MCF 10A (cell line): ENCODE measurements around the gene PRSS50. TPM values are rescaled to one million over a fixed set of nuclear protein-coding genes. Genes with fewer than 3 reads are reported as not detected.
A peak's percentile ranks its signal among the peaks of the same experiment; 100 is the strongest.
"Not testable (repeated sequence)": the region's sequence is repeated elsewhere in the genome, so short reads cannot be mapped to it uniquely, and the experiment has no call there.

ENCODE experiments used
- BruUV-seq: library from RNA; stranded (reverse); fragments of 400-500 nt; replicated peaks from 2 replicates; lab custom pipeline; 2021; lab: Mats Ljungman, UMichigan
- CTCF ChIA-PET: fragments of 300-600 bp; sonication (Branson Sonifier 250); formaldehyde crosslinking; extraction: SDS; loops from one replicate; lab custom pipeline; 2021; ENCODE audit warnings: antibody characterized with exemption, inconsistent platforms; lab: Yijun Ruan, JAX
- POLR2A ChIA-PET: fragments of 300-600, 350-650 bp; sonication (Branson Sonifier 250); formaldehyde crosslinking; extraction: SDS; loops from one replicate; lab custom pipeline; 2020; ENCODE audit warnings: antibody characterized with exemption, inconsistent platforms; lab: Yijun Ruan, JAX
- DNase-seq: peaks from one replicate; pipeline ENCODE4 v3.0.0-alpha.2; 2018; ENCODE audit not compliant: unreplicated experiment
- H3K27ac Mint-ChIP-seq: one replicate; pipeline ENCODE4 v1.8.0; 2022; ENCODE audit warnings: mild to moderate bottlenecking, low read depth, mixed read lengths; ENCODE audit not compliant: unreplicated experiment
- H3K27me3 Mint-ChIP-seq: one replicate; pipeline ENCODE4 v1.8.0; 2022; ENCODE audit warnings: mixed read lengths; ENCODE audit not compliant: insufficient read depth, unreplicated experiment
- H3K36me3 Mint-ChIP-seq: one replicate; pipeline ENCODE4 v1.8.0; 2022; ENCODE audit warnings: mild to moderate bottlenecking, moderate library complexity, mixed read lengths; ENCODE audit not compliant: insufficient read depth, unreplicated experiment
- H3K4me1 Mint-ChIP-seq: one replicate; pipeline ENCODE4 v1.8.0; 2022; ENCODE audit warnings: mixed read lengths; ENCODE audit not compliant: insufficient read depth, unreplicated experiment
- H3K4me3 Mint-ChIP-seq: one replicate; pipeline ENCODE4 v1.8.0; 2022; ENCODE audit warnings: mild to moderate bottlenecking, moderate library complexity, mixed read lengths; ENCODE audit not compliant: unreplicated experiment
- H3K9me3 Mint-ChIP-seq: one replicate; pipeline ENCODE4 v1.8.0; 2022; ENCODE audit warnings: mixed read lengths; ENCODE audit not compliant: unreplicated experiment
- CTCF ChIP-seq: fragments of 200-600 bp; IDR thresholded peaks from one replicate; pipeline ENCODE4 v1.8.0; 2022; ENCODE audit warnings: antibody characterized with exemption, mild to moderate bottlenecking; ENCODE audit not compliant: unreplicated experiment
- intact Hi-C: fragments of 100-400 bp; cut with micrococcal nuclease; formaldehyde crosslinking; loops from 2 replicates; pipeline ENCODE4 v1.14.1; 2022
- total RNA-seq: library from RNA; stranded (reverse); gene quantifications from 2 replicates; pipeline ENCODE4 v1.2.3, GENCODE V29; 2022

PRSS50 gene
- total RNA-seq, 1 experiment from 2014 or later, result not detected

GRCh38 chr3:46705751-46706552 lies 11.7 kb downstream of the PRSS50 start:
- Mint-ChIP-seq H3K27me3 (no peaks in the 10 kb centered on the region), H3K4me3 (no peak overlapping the region), H3K9me3 (no peaks in the 10 kb centered on the region), H3K27ac (no peak overlapping the region), H3K4me1 (peaks cover 6% of the 10 kb centered on the region), H3K36me3 (no peaks in the 10 kb centered on the region)
- intact Hi-C loops, result loop anchor here (1.0 to 5.0 kb wide), 5 partner anchors 189 to 665 kb away; no protein-coding TSS in a partner anchor
- peak; percentile 49 for DNase-seq
- POLR2A ChIA-PET, result interaction anchor here (0.8 kb wide), 1 partner anchor 637 kb away, joined by 3 read pairs; no protein-coding TSS in a partner anchor
- no peak for TF ChIP-seq CTCF
- no TSS peak for BruUV-seq
- CTCF ChIA-PET, result interaction anchor here (0.6 to 3.1 kb wide), 21 partner anchors 8 to 1079 kb away, joined by 3 to 19 read pairs (median 3); no protein-coding TSS in a partner anchor

- Mint-ChIP-seq H3K27ac (no peak overlapping the region), H3K4me1 (peaks cover 6% of the 10 kb centered on the region), H3K4me3 (no peak overlapping the region), H3K9me3 (no peaks in the 10 kb centered on the region), H3K27me3 (no peaks in the 10 kb centered on the region), H3K36me3 (no peaks in the 10 kb centered on the region)
- DNase-seq, result peak; percentile 75
- ChIA-PET CTCF (interaction anchor here (0.6 to 3.1 kb wide), 15 partner anchors 8 to 821 kb away, joined by 3 to 19 read pairs (median 3); no protein-coding TSS in a partner anchor), POLR2A (interaction anchor here (0.8 kb wide), 1 partner anchor 638 kb away, joined by 3 read pairs; no protein-coding TSS in a partner anchor)
- no TSS peak for BruUV-seq
- peak; percentile 97 for TF ChIP-seq CTCF
- intact Hi-C loops, result loop anchor here (1.0 to 5.0 kb wide), 5 partner anchors 190 to 666 kb away; no protein-coding TSS in a partner anchor
Observed at GRCh38 chr3:46705022-46705530, 12.6 kb downstream of the PRSS50 start.

- BruUV-seq, DNase-seq, H3K36me3 Mint-ChIP-seq, H3K4me3 Mint-ChIP-seq, H3K4me1 Mint-ChIP-seq, H3K27ac Mint-ChIP-seq, H3K27me3 Mint-ChIP-seq, H3K9me3 Mint-ChIP-seq, POLR2A ChIA-PET: not testable (repeated sequence)
- CTCF ChIA-PET, result interaction anchor here (0.6 to 2.6 kb wide), 4 partner anchors 75 to 721 kb away, joined by 4 to 19 read pairs (median 6); no protein-coding TSS in a partner anchor
- intact Hi-C loops, result loop anchor here (2.0 kb wide), 1 partner anchor 666 kb away; no protein-coding TSS in a partner anchor
Observed at GRCh38 chr3:46704346-46704745, 13.3 kb downstream of the PRSS50 start.

- H3K27me3 Mint-ChIP-seq, result no peaks in the 10 kb centered on the region
- DNase-seq, result no peak
- intact Hi-C loops, result no loop called here
- no peaks in the 10 kb centered on the region for H3K9me3 Mint-ChIP-seq
- ChIA-PET POLR2A (interaction anchor here (1.4 kb wide), 1 partner anchor 10 kb away, joined by 7 read pairs; the partner anchor contains the start of gene ALS2CL), CTCF (interaction anchor here (0.6 to 2.6 kb wide), 10 partner anchors 74 to 661 kb away, joined by 3 to 19 read pairs (median 4); no protein-coding TSS in a partner anchor)
- peaks cover 6% of the 10 kb centered on the region for H3K4me1 Mint-ChIP-seq
- TF ChIP-seq CTCF, result no peak
- H3K36me3 Mint-ChIP-seq, result no peaks in the 10 kb centered on the region
- no TSS peak for BruUV-seq
- H3K4me3 Mint-ChIP-seq, result no peak overlapping the region
- H3K27ac Mint-ChIP-seq, result no peak overlapping the region
Observed at GRCh38 chr3:46703013-46703520, 14.6 kb downstream of the PRSS50 start.
